SK-N-SH (cell line): ENCODE measurements around the gene FAH. TPM values are rescaled to one million over a fixed set of nuclear protein-coding genes. Genes with fewer than 3 reads are reported as not detected.

Experiments used
- CTCF ChIA-PET: fragments of 300-600, 350-600 bp; formaldehyde crosslinking; extraction: SDS; loops from one replicate; lab custom pipeline; 2021; lab: Yijun Ruan, JAX
- POLR2A ChIA-PET: fragments of 350-600 bp; sonication (Branson Sonifier 250); formaldehyde crosslinking; extraction: SDS; loops from one replicate; lab custom pipeline; 2020; ENCODE audit warnings: antibody characterized with exemption, inconsistent platforms; lab: Yijun Ruan, JAX
- DNase-seq: peaks from one replicate; pipeline ENCODE4 v3.0.0; 2012
- H2AFZ ChIP-seq: fragments of 200-600 bp; sonication (generic); 2 replicates; pipeline ENCODE4 v1.8.1; 2016; ENCODE audit warnings: antibody characterized with exemption, mild to moderate bottlenecking, low read depth
- H3F3A ChIP-seq: fragments of 200-600 bp; sonication (generic); replicated peaks from 2 replicates; pipeline ENCODE3; 2016; ENCODE audit warnings: antibody characterized with exemption, mild to moderate bottlenecking; ENCODE audit not compliant: insufficient read depth
- H3K27ac ChIP-seq, 2 experiments: fragments of 200-500 bp in 1 of 2; fragments of 200-600 bp in 1 of 2; sonication (Bioruptor generic) in 1 of 2; sonication (generic), shearing (Covaris generic) in 1 of 2; 2 replicates each; pipeline versions ENCODE4 v1.5.1 to v1.6.1; 2014 to 2016; ENCODE audit warnings: low read depth in 2 of 2, inconsistent platforms in 1 of 2, low read length in 1 of 2, mild to moderate bottlenecking in 1 of 2, mixed read lengths in 1 of 2
- H3K27me3 ChIP-seq: fragments of 200-600 bp; sonication (generic), shearing (Covaris generic); 2 replicates; pipeline ENCODE4 v1.6.1; 2016; ENCODE audit warnings: mixed run types; ENCODE audit not compliant: insufficient read depth
- H3K36me3 ChIP-seq, 2 experiments: fragments of 200-500 bp in 1 of 2; fragments of 200-600 bp in 1 of 2; sonication (Bioruptor generic) in 1 of 2; sonication (generic) in 1 of 2; replicated peaks in 1 of 2; 2 replicates each; pipeline versions ENCODE3 to v1.5.1; 2014 to 2016; ENCODE audit warnings: low read length in 1 of 2, mild to moderate bottlenecking in 1 of 2; ENCODE audit not compliant: insufficient read depth in 2 of 2, control insufficient read depth in 1 of 2
- H3K4me1 ChIP-seq, 2 experiments: fragments of 200-500 bp in 1 of 2; fragments of 200-600 bp in 1 of 2; sonication (Bioruptor generic) in 1 of 2; sonication (generic), shearing (Covaris generic) in 1 of 2; 2 replicates each; pipeline versions ENCODE4 v1.5.1 to v1.6.1; 2014 to 2016; ENCODE audit warnings: low read depth in 1 of 2, low read length in 1 of 2, mixed run types in 1 of 2; ENCODE audit not compliant: insufficient read depth in 2 of 2, control insufficient read depth in 1 of 2
- H3K4me2 ChIP-seq: fragments of 200-600 bp; sonication (generic), shearing (Covaris generic); 2 replicates; pipeline ENCODE4 v1.6.1; 2017; ENCODE audit warnings: mixed run types
- H3K4me3 ChIP-seq, 2 experiments: fragments of 200-500 bp in 1 of 2; fragments of 200-600 bp in 1 of 2; sonication (Bioruptor generic) in 1 of 2; sonication (generic), shearing (Covaris generic) in 1 of 2; 2 replicates each; pipeline versions ENCODE4 v1.5.1 to v1.8.1; 2014 to 2016; ENCODE audit warnings: low read depth in 2 of 2, inconsistent platforms in 1 of 2, low read length in 1 of 2, mild to moderate bottlenecking in 1 of 2, mixed read lengths in 1 of 2, moderate library complexity in 1 of 2
- H3K79me2 ChIP-seq: fragments of 200-600 bp; sonication (generic); 2 replicates; pipeline ENCODE4 v1.8.1; 2017; ENCODE audit warnings: mild to moderate bottlenecking; ENCODE audit not compliant: insufficient read depth
- H3K9ac ChIP-seq: fragments of 200-600 bp; sonication (generic); 2 replicates; pipeline ENCODE4 v1.6.1; 2017; ENCODE audit warnings: mixed run types
- H3K9me2 ChIP-seq: fragments of 200-600 bp; sonication (generic); 2 replicates; pipeline ENCODE4 v1.6.1; 2017; ENCODE audit warnings: mixed run types
- H3K9me3 ChIP-seq: fragments of 200-600 bp; sonication (generic); 2 replicates; pipeline ENCODE4 v1.6.1; 2017; ENCODE audit warnings: mixed run types, mild to moderate bottlenecking, moderate library complexity
- H4K20me1 ChIP-seq: fragments of 200-600 bp; sonication (generic); 2 replicates; pipeline ENCODE4 v1.6.1; 2017; ENCODE audit warnings: mild to moderate bottlenecking, mixed run types; ENCODE audit not compliant: insufficient read depth
- CHD2 ChIP-seq: fragments of 150-350 bp; IDR thresholded peaks from 2 replicates; pipeline ENCODE4 v1.6.1; 2018; ENCODE audit warnings: low read length; ENCODE audit not compliant: partially characterized antibody
- FOSL2 ChIP-seq: IDR thresholded peaks from 2 replicates; pipeline ENCODE4 v1.4.0; 2012; ENCODE audit warnings: low read depth, mild to moderate bottlenecking, moderate library complexity, borderline replicate concordance
- NFIC ChIP-seq: IDR thresholded peaks from 2 replicates; pipeline ENCODE4 v1.4.0; 2012; ENCODE audit warnings: borderline replicate concordance
- NRF1 ChIP-seq: IDR thresholded peaks from 2 replicates; pipeline ENCODE4 v1.6.1; 2012; ENCODE audit warnings: low read depth, mild to moderate bottlenecking, low read length
- RAD21 ChIP-seq: IDR thresholded peaks from 2 replicates; pipeline ENCODE4 v1.6.1; 2012; ENCODE audit warnings: mild to moderate bottlenecking, low read length
- RCOR1 ChIP-seq: fragments of 150-350 bp; IDR thresholded peaks from 2 replicates; pipeline ENCODE4 v1.6.1; 2017; ENCODE audit warnings: antibody characterized with exemption, low read length
- REST ChIP-seq: IDR thresholded peaks from 2 replicates; pipeline ENCODE4 v1.6.1; 2012; ENCODE audit warnings: mild to moderate bottlenecking, low read depth, low read length, moderate library complexity
- RFX5 ChIP-seq: IDR thresholded peaks from 2 replicates; pipeline ENCODE4 v1.6.1; 2012; ENCODE audit warnings: mild to moderate bottlenecking, improper control_type of control experiment, low read length
- SMC3 ChIP-seq: IDR thresholded peaks from 2 replicates; pipeline ENCODE4 v1.6.1; 2012; ENCODE audit warnings: low read depth, low read length, improper control_type of control experiment
- ZBTB33 ChIP-seq: IDR thresholded peaks from 2 replicates; pipeline ENCODE4 v1.4.0; 2012; ENCODE audit warnings: low read depth, borderline replicate concordance
- WGBS: methylation state at CpG from one replicate; pipeline ENCODE4 v1.1.6; 2017; ENCODE audit warnings: low lambda C conversion rate; 5-methylcytosine and 5-hydroxymethylcytosine counted together
- polyA plus RNA-seq, 3 experiments: library from polyadenylated mRNA; depleted of rRNA; stranded (reverse); fragments of >200 nt; gene quantifications; 2 replicates each; pipeline ENCODE4 v1.2.3, GENCODE V29; 2012
- TF ChIP-seq, protein P1 (sequence below): IDR thresholded peaks from 2 replicates; pipeline ENCODE4; 2012
- TF ChIP-seq, protein P2 (sequence below): fragments of 200-600 bp; sonication (generic); IDR thresholded peaks from 2 replicates; pipeline ENCODE4 v1.6.1; 2017; ENCODE audit warnings: antibody characterized with exemption, mild to moderate bottlenecking, moderate library complexity

FAH gene
- polyA plus RNA-seq, 1 of the 3 experiments (the other 2 are of a cell fraction), result 34.9 TPM

GRCh38 chr15:80216911-80217310 lies 64.1 kb downstream of the FAH start:
- WGBS, result 55% methylated on average over 1 of the region's 1 CpG
- H3K9me3 ChIP-seq, result no peaks in the 10 kb centered on the region
- no peak for TF ChIP-seq RFX5
- no peak for TF ChIP-seq ZBTB33
- TF ChIP-seq, protein P1, sequence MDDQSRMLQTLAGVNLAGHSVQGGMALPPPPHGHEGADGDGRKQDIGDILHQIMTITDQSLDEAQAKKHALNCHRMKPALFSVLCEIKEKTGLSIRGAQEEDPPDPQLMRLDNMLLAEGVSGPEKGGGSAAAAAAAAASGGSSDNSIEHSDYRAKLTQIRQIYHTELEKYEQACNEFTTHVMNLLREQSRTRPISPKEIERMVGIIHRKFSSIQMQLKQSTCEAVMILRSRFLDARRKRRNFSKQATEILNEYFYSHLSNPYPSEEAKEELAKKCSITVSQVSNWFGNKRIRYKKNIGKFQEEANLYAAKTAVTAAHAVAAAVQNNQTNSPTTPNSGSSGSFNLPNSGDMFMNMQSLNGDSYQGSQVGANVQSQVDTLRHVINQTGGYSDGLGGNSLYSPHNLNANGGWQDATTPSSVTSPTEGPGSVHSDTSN, result no peak
- TF ChIP-seq NRF1, result no peak
- TF ChIP-seq REST, result no peak
- no peak for TF ChIP-seq FOSL2
- TF ChIP-seq, protein P2, sequence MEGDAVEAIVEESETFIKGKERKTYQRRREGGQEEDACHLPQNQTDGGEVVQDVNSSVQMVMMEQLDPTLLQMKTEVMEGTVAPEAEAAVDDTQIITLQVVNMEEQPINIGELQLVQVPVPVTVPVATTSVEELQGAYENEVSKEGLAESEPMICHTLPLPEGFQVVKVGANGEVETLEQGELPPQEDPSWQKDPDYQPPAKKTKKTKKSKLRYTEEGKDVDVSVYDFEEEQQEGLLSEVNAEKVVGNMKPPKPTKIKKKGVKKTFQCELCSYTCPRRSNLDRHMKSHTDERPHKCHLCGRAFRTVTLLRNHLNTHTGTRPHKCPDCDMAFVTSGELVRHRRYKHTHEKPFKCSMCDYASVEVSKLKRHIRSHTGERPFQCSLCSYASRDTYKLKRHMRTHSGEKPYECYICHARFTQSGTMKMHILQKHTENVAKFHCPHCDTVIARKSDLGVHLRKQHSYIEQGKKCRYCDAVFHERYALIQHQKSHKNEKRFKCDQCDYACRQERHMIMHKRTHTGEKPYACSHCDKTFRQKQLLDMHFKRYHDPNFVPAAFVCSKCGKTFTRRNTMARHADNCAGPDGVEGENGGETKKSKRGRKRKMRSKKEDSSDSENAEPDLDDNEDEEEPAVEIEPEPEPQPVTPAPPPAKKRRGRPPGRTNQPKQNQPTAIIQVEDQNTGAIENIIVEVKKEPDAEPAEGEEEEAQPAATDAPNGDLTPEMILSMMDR, result no peak
- TF ChIP-seq RAD21, result no peak
- TF ChIP-seq CHD2, result no peak
- no peak for TF ChIP-seq NFIC
- no peak for TF ChIP-seq SMC3
- TF ChIP-seq RCOR1, result no peak
- TF ChIP-seq, all 33 proteins: peak for 0
- no peak overlapping the region for H3K9ac ChIP-seq
- H3K27ac ChIP-seq, result no peak overlapping the region
- H3K79me2 ChIP-seq, result no peaks in the 10 kb centered on the region
- H3F3A ChIP-seq, result no peaks in the 10 kb centered on the region
- ChIA-PET POLR2A (no interaction called here), CTCF (no interaction called here)
- H2AFZ ChIP-seq, result no peak overlapping the region
- no peak for DNase-seq
- H3K4me3 ChIP-seq, result no peak overlapping the region
- H3K27me3 ChIP-seq, result no peaks in the 10 kb centered on the region
- no peaks in the 10 kb centered on the region for H3K9me2 ChIP-seq
- no peak overlapping the region for H3K4me2 ChIP-seq
- no peaks in the 10 kb centered on the region for H4K20me1 ChIP-seq
- H3K36me3 ChIP-seq, result no peaks in the 10 kb centered on the region
- H3K4me1 ChIP-seq, result no peaks in the 10 kb centered on the region
